Activated T-helper 1 cell treated with anti-CD3 and anti-CD28 coated beads, Interleukin-12 subunit alpha, Interleukin-12 subunit beta, Interleukin-2, Interleukin-4 antibody, amounts not matched to agents 30 ng/mL and 10 ng/mL and 1 ng/mL, durations not matched to agents 14 hours and 24 hours and 36 hours (primary cell): ENCODE results near the gene CLEC16A. TPM values are rescaled to one million over a fixed set of nuclear protein-coding genes. Genes with fewer than 3 reads are reported as not detected.

Source experiments
- DNase-seq: peaks from one replicate; pipeline ENCODE4 v3.0.0; 2021; ENCODE audit warnings: low spot score
- H3K27ac Mint-ChIP-seq: one replicate; pipeline ENCODE4 v1.8.0; 2021; ENCODE audit warnings: mild to moderate bottlenecking, mixed read lengths
- H3K27me3 Mint-ChIP-seq: one replicate; pipeline ENCODE4 v1.8.0; 2022; ENCODE audit warnings: mild to moderate bottlenecking, moderate library complexity, mixed read lengths; ENCODE audit not compliant: insufficient read depth
- H3K36me3 Mint-ChIP-seq: one replicate; pipeline ENCODE4 v1.8.0; 2021; ENCODE audit warnings: low read depth, mixed read lengths
- H3K4me1 Mint-ChIP-seq: one replicate; pipeline ENCODE4 v1.8.0; 2021; ENCODE audit warnings: low read depth, mixed read lengths
- H3K4me3 Mint-ChIP-seq: one replicate; pipeline ENCODE4 v1.8.0; 2021; ENCODE audit warnings: mild to moderate bottlenecking, moderate library complexity, mixed read lengths
- H3K9me3 Mint-ChIP-seq: one replicate; pipeline ENCODE4 v1.8.0; 2021; ENCODE audit warnings: mixed read lengths
- intact Hi-C: fragments of 100-400 bp; cut with micrococcal nuclease; formaldehyde crosslinking; loops from one replicate; pipeline ENCODE4 v1.15.1; 2024
- total RNA-seq: library from RNA; stranded (reverse); gene quantifications from 2 replicates; pipeline ENCODE4 v1.2.3, GENCODE V29; 2022

CLEC16A gene
- total RNA-seq, 1 donor from 2014 or later = 37.4 TPM

- intact Hi-C loops = no loop called here
- DNase-seq = no peak
- H3K27ac Mint-ChIP-seq = peak overlapping the region; percentile 58
- no peaks in the 10 kb centered on the region for H3K27me3 Mint-ChIP-seq
- peaks cover 9% of the 10 kb centered on the region for H3K36me3 Mint-ChIP-seq
- H3K4me1 Mint-ChIP-seq = peaks cover 71% of the 10 kb centered on the region
- no peak overlapping the region for H3K4me3 Mint-ChIP-seq
- H3K9me3 Mint-ChIP-seq = no peaks in the 10 kb centered on the region
Observed at GRCh38 chr16:11198828-11199227, 254.5 kb downstream of the CLEC16A start.

- DNase-seq = no peak
- Mint-ChIP-seq H3K4me3 (no peak overlapping the region), H3K4me1 (peaks cover 64% of the 10 kb centered on the region), H3K27ac (peak overlapping the region; percentile 1), H3K36me3 (peaks cover 8% of the 10 kb centered on the region), H3K9me3 (no peaks in the 10 kb centered on the region), H3K27me3 (no peaks in the 10 kb centered on the region)
- intact Hi-C loops = no loop called here
Observed at GRCh38 chr16:11200592-11200991, 256.2 kb downstream of the CLEC16A start.

GRCh38 chr16:11201498-11202259 lies 257.3 kb downstream of the CLEC16A start:
- Mint-ChIP-seq H3K27ac (peak overlapping the region; percentile 55), H3K27me3 (no peaks in the 10 kb centered on the region), H3K4me3 (no peak overlapping the region), H3K9me3 (no peaks in the 10 kb centered on the region), H3K36me3 (no peaks in the 10 kb centered on the region), H3K4me1 (peaks cover 68% of the 10 kb centered on the region)
- no peak for DNase-seq
- intact Hi-C loops = no loop called here

- H3K36me3 Mint-ChIP-seq = no peaks in the 10 kb centered on the region
- H3K27me3 Mint-ChIP-seq = no peaks in the 10 kb centered on the region
- no peak overlapping the region for H3K4me3 Mint-ChIP-seq
- H3K9me3 Mint-ChIP-seq = peaks cover 2% of the 10 kb centered on the region
- intact Hi-C loops = no loop called here
- peak overlapping the region; percentile 55 for H3K27ac Mint-ChIP-seq
- peaks cover 74% of the 10 kb centered on the region for H3K4me1 Mint-ChIP-seq
- DNase-seq = no peak
Observed at GRCh38 chr16:11202260-11203091, 258.1 kb downstream of the CLEC16A start.

GRCh38 chr16:11203111-11203623 lies 258.8 kb downstream of the CLEC16A start:
- no peak overlapping the region for H3K27ac Mint-ChIP-seq
- intact Hi-C loops = no loop called here
- no peaks in the 10 kb centered on the region for H3K36me3 Mint-ChIP-seq
- H3K27me3 Mint-ChIP-seq = no peaks in the 10 kb centered on the region
- peaks cover 73% of the 10 kb centered on the region for H3K4me1 Mint-ChIP-seq
- H3K9me3 Mint-ChIP-seq = peaks cover 5% of the 10 kb centered on the region
- no peak overlapping the region for H3K4me3 Mint-ChIP-seq
- no peak for DNase-seq

DNA sequence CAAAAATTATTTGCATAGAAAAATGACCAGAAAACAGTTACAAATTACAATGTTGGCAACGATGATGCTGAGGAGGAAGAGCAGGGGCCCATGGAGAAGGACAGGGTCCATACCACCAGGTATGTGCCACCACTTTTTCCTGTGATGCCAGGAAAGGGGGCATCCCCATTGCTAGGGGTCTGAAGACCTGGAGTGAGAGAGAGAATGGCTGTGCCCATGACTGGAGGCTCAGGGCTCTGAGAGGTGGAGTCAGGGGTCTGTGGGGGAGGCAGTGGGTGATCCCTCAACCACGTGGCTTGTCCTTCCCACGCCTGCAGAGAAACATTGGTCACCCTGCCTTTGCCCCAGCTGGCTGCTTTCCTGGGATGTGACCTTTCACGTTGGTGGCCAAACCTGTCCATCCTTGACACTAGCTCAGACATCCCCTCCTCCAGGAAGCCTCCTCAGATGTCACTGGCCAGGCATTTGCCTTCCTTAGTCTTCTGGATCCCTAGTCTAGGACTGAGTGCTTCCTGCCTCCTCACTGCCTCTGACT lies 260.2 kb downstream of the CLEC16A start:
- no peaks in the 10 kb centered on the region for H3K36me3 Mint-ChIP-seq
- H3K4me3 Mint-ChIP-seq = no peak overlapping the region
- no peak for DNase-seq
- H3K27ac Mint-ChIP-seq = no peak overlapping the region
- peaks cover 5% of the 10 kb centered on the region for H3K9me3 Mint-ChIP-seq
- intact Hi-C loops = no loop called here
- H3K4me1 Mint-ChIP-seq = peaks cover 66% of the 10 kb centered on the region
- no peaks in the 10 kb centered on the region for H3K27me3 Mint-ChIP-seq

DNA sequence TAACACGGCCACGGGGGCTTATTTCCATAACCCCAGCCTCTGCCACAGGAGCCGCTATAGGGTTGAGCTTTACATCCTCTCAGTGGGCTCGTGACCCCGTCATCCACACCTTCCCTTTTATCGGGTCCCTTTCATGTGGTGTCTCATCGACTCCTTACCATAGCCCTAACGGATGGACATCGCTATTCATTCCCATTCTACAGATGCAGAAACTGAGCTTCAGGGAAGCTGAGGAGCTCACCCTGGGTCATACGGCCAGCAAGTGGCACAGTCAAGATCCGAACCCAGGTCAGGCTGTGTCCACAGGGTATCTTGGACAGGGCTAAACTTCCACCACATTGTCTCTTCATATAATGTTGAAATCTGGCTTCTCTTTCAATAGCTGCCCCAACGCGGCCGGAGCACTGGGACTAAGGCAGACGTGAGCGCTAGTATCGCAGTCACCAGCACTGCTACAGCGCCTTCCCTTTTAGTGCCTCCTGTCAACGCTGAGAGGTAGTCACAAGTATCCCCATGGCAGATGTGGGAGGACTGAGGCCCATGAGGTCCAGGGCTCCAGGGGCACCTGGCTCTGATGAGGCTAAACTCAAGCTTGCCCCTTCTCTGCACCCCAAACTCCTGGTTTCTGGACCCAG lies 260.8 kb downstream of the CLEC16A start:
- peaks cover 5% of the 10 kb centered on the region for H3K9me3 Mint-ChIP-seq
- no peaks in the 10 kb centered on the region for H3K27me3 Mint-ChIP-seq
- peaks cover 66% of the 10 kb centered on the region for H3K4me1 Mint-ChIP-seq
- peak overlapping the region; percentile 24 for H3K27ac Mint-ChIP-seq
- H3K36me3 Mint-ChIP-seq = no peaks in the 10 kb centered on the region
- H3K4me3 Mint-ChIP-seq = no peak overlapping the region
- DNase-seq = no peak
- intact Hi-C loops = no loop called here

- DNase-seq = no peak
- Mint-ChIP-seq H3K4me1 (peaks cover 63% of the 10 kb centered on the region), H3K36me3 (no peaks in the 10 kb centered on the region), H3K9me3 (peaks cover 5% of the 10 kb centered on the region), H3K27me3 (no peaks in the 10 kb centered on the region), H3K27ac (peak overlapping the region; percentile 92), H3K4me3 (peak overlapping the region; percentile 31)
- intact Hi-C loops = loop anchor here (2.0 kb wide), 1 partner anchor 19 kb away; no protein-coding TSS in a partner anchor
Observed at GRCh38 chr16:11205754-11206581, 261.6 kb downstream of the CLEC16A start.

DNA sequence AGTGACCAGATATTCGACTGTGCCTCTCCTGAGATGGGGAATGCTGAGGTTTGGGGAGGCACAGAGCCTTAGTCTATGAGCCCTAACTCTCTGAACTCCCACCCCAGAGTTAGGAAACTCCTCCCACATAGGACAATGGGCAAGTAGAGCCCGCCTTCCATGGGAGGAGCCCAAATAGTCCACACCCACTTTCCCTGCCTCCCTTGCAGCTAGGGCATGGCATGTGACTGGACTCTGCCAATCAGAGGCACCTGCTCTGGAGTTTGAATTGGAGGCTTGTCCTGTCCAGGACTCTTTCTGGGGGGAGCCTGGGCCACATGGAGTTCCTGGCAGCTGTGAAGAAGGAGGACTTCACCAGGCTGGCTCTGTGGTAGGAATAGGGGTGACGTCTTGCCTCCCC lies 263.3 kb downstream of the CLEC16A start:
- H3K36me3 Mint-ChIP-seq = no peaks in the 10 kb centered on the region
- peaks cover 5% of the 10 kb centered on the region for H3K9me3 Mint-ChIP-seq
- intact Hi-C loops = loop anchor here (2.0 kb wide), 1 partner anchor 17 kb away; no protein-coding TSS in a partner anchor
- H3K27ac Mint-ChIP-seq = no peak overlapping the region
- DNase-seq = no peak
- H3K4me1 Mint-ChIP-seq = peaks cover 55% of the 10 kb centered on the region
- no peak overlapping the region for H3K4me3 Mint-ChIP-seq
- H3K27me3 Mint-ChIP-seq = no peaks in the 10 kb centered on the region

- intact Hi-C loops = no loop called here
- no peak overlapping the region for H3K4me3 Mint-ChIP-seq
- peaks cover 45% of the 10 kb centered on the region for H3K4me1 Mint-ChIP-seq
- no peak for DNase-seq
- H3K27me3 Mint-ChIP-seq = no peaks in the 10 kb centered on the region
- no peaks in the 10 kb centered on the region for H3K36me3 Mint-ChIP-seq
- no peak overlapping the region for H3K27ac Mint-ChIP-seq
- peaks cover 5% of the 10 kb centered on the region for H3K9me3 Mint-ChIP-seq
Observed at GRCh38 chr16:11208916-11209665, 264.7 kb downstream of the CLEC16A start.

- Mint-ChIP-seq H3K27ac (no peak overlapping the region), H3K36me3 (no peaks in the 10 kb centered on the region), H3K9me3 (peaks cover 5% of the 10 kb centered on the region)
Observed at GRCh38 chr16:11210260-11210659, 265.9 kb downstream of the CLEC16A start.

More at GRCh38 chr16:11210260-11210659, 265.9 kb downstream of the CLEC16A start:
- no peak for DNase-seq
- intact Hi-C loops = no loop called here
- H3K27me3 Mint-ChIP-seq = no peaks in the 10 kb centered on the region
- H3K4me3 Mint-ChIP-seq = no peak overlapping the region
- H3K4me1 Mint-ChIP-seq = peaks cover 40% of the 10 kb centered on the region
